Mesendoderm (in vitro differentiated cells): ENCODE results near the gene IRF5.

Source experiments
- DNase-seq: peaks from one replicate; pipeline ENCODE4 v3.0.0; 2013
- H2AK5ac ChIP-seq: 2 replicates; pipeline ENCODE4 v1.6.1; 2013; ENCODE audit warnings: low read length, inconsistent platforms
- H2BK120ac ChIP-seq: 2 replicates; pipeline ENCODE4 v1.6.1; 2013; ENCODE audit warnings: low read depth, mild to moderate bottlenecking, low read length, moderate library complexity, mixed read lengths
- H2BK15ac ChIP-seq: replicated peaks from 2 replicates; pipeline ENCODE4 v1.6.1; 2013; ENCODE audit warnings: low read depth, mild to moderate bottlenecking, moderate library complexity
- H2BK5ac ChIP-seq: 2 replicates; pipeline ENCODE4 v1.6.1; 2013; ENCODE audit warnings: low read length, inconsistent platforms
- H3K18ac ChIP-seq: 2 replicates; pipeline ENCODE4 v1.6.1; 2013; ENCODE audit warnings: mild to moderate bottlenecking, low read length, mixed read lengths
- H3K23ac ChIP-seq: one replicate; pipeline ENCODE4 v1.6.1; 2013; ENCODE audit warnings: low read length
- H3K27ac ChIP-seq: 2 replicates; pipeline ENCODE4 v1.5.1; 2013; ENCODE audit warnings: low read depth, mild to moderate bottlenecking, inconsistent platforms, low read length, moderate library complexity
- H3K27me3 ChIP-seq: 2 replicates; pipeline ENCODE4 v1.6.1; 2013; ENCODE audit warnings: low read length, control low read depth, mild to moderate bottlenecking, inconsistent platforms; ENCODE audit not compliant: insufficient read depth, poor library complexity
- H3K36me3 ChIP-seq: 2 replicates; pipeline ENCODE4 v1.6.1; 2013; ENCODE audit warnings: low read length, inconsistent platforms; ENCODE audit not compliant: control insufficient read depth, insufficient read depth
- H3K4ac ChIP-seq: one replicate; pipeline ENCODE4 v1.6.1; 2013; ENCODE audit warnings: low read depth, mild to moderate bottlenecking, low read length, moderate library complexity
- H3K4me1 ChIP-seq: 2 replicates; pipeline ENCODE4 v1.6.1; 2013; ENCODE audit warnings: low read depth, low read length, inconsistent platforms; ENCODE audit not compliant: control insufficient read depth
- H3K4me2 ChIP-seq: 2 replicates; pipeline ENCODE4 v1.6.1; 2013; ENCODE audit warnings: low read length
- H3K4me3 ChIP-seq: 2 replicates; pipeline ENCODE4 v1.5.1; 2013; ENCODE audit warnings: mild to moderate bottlenecking, low read length
- H3K56ac ChIP-seq: one replicate; pipeline ENCODE4 v1.6.1; 2013; ENCODE audit warnings: low read length
- H3K79me1 ChIP-seq: 2 replicates; pipeline ENCODE4 v1.6.1; 2013; ENCODE audit warnings: low read length, inconsistent platforms
- H3K79me2 ChIP-seq: 2 replicates; pipeline ENCODE4 v1.6.1; 2013; ENCODE audit warnings: mild to moderate bottlenecking, low read length; ENCODE audit not compliant: control insufficient read depth, insufficient read depth
- H3K9ac ChIP-seq: 2 replicates; pipeline ENCODE4 v1.6.1; 2013; ENCODE audit warnings: low read length, inconsistent platforms
- H4K5ac ChIP-seq: one replicate; pipeline ENCODE4 v1.6.1; 2013; ENCODE audit warnings: low read length
- H4K8ac ChIP-seq: one replicate; pipeline ENCODE4 v1.6.1; 2013; ENCODE audit warnings: low read depth, mild to moderate bottlenecking, control low read depth, low read length, moderate library complexity
- WGBS: extraction: QIAGEN DNeasy Blood & Tissue Kit; methylation state at CpG from one replicate; pipeline ENCODE4 v1.1.7; 2013; ENCODE audit warnings: low lambda C conversion rate, missing lambda C conversion rate; ENCODE audit not compliant: insufficient coverage; ENCODE audit errors: extremely low coverage; 5-methylcytosine and 5-hydroxymethylcytosine counted together

The IRF5 gene

DNA sequence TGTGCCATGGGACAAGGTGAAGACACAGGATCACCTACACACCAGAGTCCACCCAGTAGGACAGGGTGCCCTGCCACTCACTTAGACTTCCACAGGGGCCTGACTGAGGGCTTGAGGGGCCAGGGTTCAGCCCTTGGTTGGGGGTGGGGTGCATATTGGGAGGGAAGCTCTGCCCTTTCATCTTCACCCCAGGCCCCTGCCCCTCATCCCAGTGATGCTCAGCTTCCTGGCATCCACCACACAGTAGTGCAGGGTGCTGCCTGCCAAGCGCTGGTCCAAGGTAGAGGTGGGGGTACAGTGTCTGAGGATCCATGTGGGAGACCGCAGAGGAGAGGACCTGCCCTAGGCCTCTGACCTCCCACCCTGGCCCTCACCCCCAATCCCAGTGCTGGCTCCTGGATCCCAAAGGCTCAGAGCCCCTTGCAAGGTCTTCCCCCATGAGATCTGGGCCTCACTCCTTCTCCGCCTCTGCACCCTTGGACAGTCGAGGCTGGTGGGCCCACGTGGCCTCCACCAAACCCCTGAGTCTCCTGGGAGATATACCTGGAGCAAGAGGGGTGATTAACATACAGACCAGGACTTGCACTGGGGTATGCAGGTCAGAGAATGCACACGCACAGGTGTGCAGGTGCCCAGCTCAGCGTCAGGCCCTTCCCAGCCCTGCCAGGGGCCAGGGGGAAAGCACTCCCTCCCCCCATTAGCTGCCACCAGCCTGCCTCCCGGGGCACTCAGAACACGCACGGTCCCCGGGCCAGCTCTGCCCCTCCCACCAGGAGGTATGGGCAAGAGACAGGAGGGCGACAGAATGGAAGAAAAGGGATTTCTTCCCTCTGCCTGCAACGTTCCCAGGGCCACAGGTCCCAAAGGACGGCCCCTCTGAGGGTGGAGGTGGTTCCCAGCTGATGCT, 8.6 kb upstream of the IRF5 start:
- Histone ChIP-seq H3K36me3 (no peaks in the 10 kb centered on the region), H3K4ac (no peak overlapping the region), H3K27ac (no peak overlapping the region), H3K79me1 (no peaks in the 10 kb centered on the region), H3K4me1 (no peaks in the 10 kb centered on the region), H3K27me3 (no peaks in the 10 kb centered on the region), H3K23ac (no peak overlapping the region), H3K4me3 (no peak overlapping the region), H2BK15ac (no peak overlapping the region), H2BK120ac (no peak overlapping the region), H3K9ac (no peak overlapping the region), H3K18ac (no peak overlapping the region), H3K4me2 (no peak overlapping the region), H2BK5ac (no peak overlapping the region), H3K79me2 (no peaks in the 10 kb centered on the region), H4K8ac (no peak overlapping the region), H4K5ac (no peak overlapping the region), H2AK5ac (no peak overlapping the region), H3K56ac (no peak overlapping the region)
- no peak for DNase-seq
- WGBS, result no CpG with 5 or more reads among the region's 14 CpGs

- no peak for DNase-seq
- H2AK5ac ChIP-seq, result no peak overlapping the region
- no peak overlapping the region for H2BK120ac ChIP-seq
- no peak overlapping the region for H3K9ac ChIP-seq
- no CpG with 5 or more reads among the region's 18 CpGs for WGBS
- H3K4me2 ChIP-seq, result no peak overlapping the region
- no peaks in the 10 kb centered on the region for H3K79me2 ChIP-seq
- no peak overlapping the region for H4K5ac ChIP-seq
- no peak overlapping the region for H3K56ac ChIP-seq
- no peak overlapping the region for H3K27ac ChIP-seq
- no peaks in the 10 kb centered on the region for H3K36me3 ChIP-seq
- no peak overlapping the region for H3K4me3 ChIP-seq
- no peaks in the 10 kb centered on the region for H3K4me1 ChIP-seq
- H4K8ac ChIP-seq, result no peak overlapping the region
- no peak overlapping the region for H2BK15ac ChIP-seq
- no peak overlapping the region for H3K4ac ChIP-seq
- no peak overlapping the region for H2BK5ac ChIP-seq
- no peaks in the 10 kb centered on the region for H3K79me1 ChIP-seq
- H3K18ac ChIP-seq, result no peak overlapping the region
- no peak overlapping the region for H3K23ac ChIP-seq
- H3K27me3 ChIP-seq, result no peaks in the 10 kb centered on the region
Observed at GRCh38 chr7:128931190-128931798, 6.4 kb upstream of the IRF5 start.

GRCh38 chr7:128931965-128932861, 5.5 kb upstream of the IRF5 start:
- no CpG with 5 or more reads among the region's 19 CpGs for WGBS
- Histone ChIP-seq H2BK120ac (no peak overlapping the region), H3K23ac (no peak overlapping the region), H4K8ac (no peak overlapping the region), H2BK15ac (no peak overlapping the region), H3K56ac (no peak overlapping the region), H3K36me3 (no peaks in the 10 kb centered on the region), H3K9ac (no peak overlapping the region), H3K18ac (no peak overlapping the region), H3K4me2 (no peak overlapping the region), H4K5ac (no peak overlapping the region), H2BK5ac (no peak overlapping the region), H3K79me2 (no peaks in the 10 kb centered on the region), H3K4ac (no peak overlapping the region), H3K4me3 (no peak overlapping the region), H3K79me1 (no peaks in the 10 kb centered on the region), H3K4me1 (no peaks in the 10 kb centered on the region), H3K27ac (no peak overlapping the region), H3K27me3 (peaks cover 6% of the 10 kb centered on the region), H2AK5ac (no peak overlapping the region)
- no peak for DNase-seq

DNA sequence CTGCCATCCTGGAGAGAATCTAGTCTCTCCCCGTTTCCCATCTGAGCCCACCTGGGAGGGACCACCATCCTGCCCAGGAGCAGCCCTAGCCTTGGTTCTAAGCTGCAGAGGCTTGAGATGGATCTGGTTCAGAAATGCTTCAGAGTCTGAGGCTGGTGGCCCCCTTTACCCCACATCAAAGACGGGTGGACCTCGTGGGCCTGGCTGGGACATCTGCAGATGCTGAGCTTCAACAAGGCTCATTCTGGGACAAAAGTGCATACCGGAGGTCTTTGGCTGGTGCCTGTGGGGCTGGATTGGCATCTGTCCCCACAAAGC, 4.9 kb upstream of the IRF5 start:
- WGBS, result no CpG with 5 or more reads among the region's 4 CpGs
- H2BK120ac ChIP-seq, result no peak overlapping the region
- no peak overlapping the region for H3K9ac ChIP-seq
- no peak overlapping the region for H3K4ac ChIP-seq
- H3K27me3 ChIP-seq, result peaks cover 10% of the 10 kb centered on the region
- H3K23ac ChIP-seq, result no peak overlapping the region
- DNase-seq, result no peak
- H4K8ac ChIP-seq, result no peak overlapping the region
- no peaks in the 10 kb centered on the region for H3K79me2 ChIP-seq
- H3K79me1 ChIP-seq, result no peaks in the 10 kb centered on the region
- no peak overlapping the region for H3K4me2 ChIP-seq
- no peak overlapping the region for H4K5ac ChIP-seq
- no peak overlapping the region for H2BK5ac ChIP-seq
- H3K4me1 ChIP-seq, result no peaks in the 10 kb centered on the region
- no peak overlapping the region for H3K18ac ChIP-seq
- H3K56ac ChIP-seq, result no peak overlapping the region
- H2BK15ac ChIP-seq, result no peak overlapping the region
- H3K36me3 ChIP-seq, result no peaks in the 10 kb centered on the region
- no peak overlapping the region for H3K27ac ChIP-seq
- H2AK5ac ChIP-seq, result no peak overlapping the region
- no peak overlapping the region for H3K4me3 ChIP-seq

DNA sequence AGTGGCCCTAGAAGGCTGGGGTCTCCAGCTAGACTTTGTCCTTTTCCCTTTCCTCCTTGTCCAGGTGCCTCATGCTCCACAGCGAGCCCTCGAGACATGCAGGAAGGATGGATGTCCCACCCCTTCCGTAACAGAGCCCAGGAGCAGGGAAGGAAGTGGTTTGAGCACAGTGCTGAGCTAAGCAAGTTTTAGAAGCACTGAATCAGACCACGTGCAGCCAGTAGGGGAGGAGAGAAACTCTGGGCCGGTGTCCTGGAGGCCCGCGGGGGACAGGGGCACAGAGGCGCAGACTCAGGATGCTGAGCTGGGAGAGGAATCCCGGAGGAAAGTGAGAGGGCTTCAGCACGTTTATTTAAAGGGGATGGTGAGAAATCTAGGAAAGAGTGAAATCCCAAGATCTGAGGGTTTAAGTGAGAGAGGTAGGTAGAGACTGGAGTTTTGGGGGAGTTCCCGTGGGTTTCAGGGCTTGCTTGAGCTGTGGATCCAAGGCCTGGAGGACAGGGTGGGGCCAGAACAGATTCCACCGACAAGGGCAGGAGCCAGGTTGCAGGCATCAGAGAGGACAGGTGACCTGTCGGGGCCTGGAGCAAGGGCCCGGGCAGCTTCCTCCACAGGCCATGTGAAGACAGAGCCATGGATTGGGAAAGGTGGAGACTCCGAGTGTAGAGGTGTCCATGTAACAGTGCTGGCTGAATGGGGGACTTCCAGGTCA, 4.4 kb upstream of the IRF5 start:
- no peak overlapping the region for H2AK5ac ChIP-seq
- WGBS, result no CpG with 5 or more reads among the region's 15 CpGs
- H3K4me2 ChIP-seq, result no peak overlapping the region
- no peak overlapping the region for H4K5ac ChIP-seq
- no peak overlapping the region for H3K23ac ChIP-seq
- no peak overlapping the region for H4K8ac ChIP-seq
- no peak overlapping the region for H2BK5ac ChIP-seq
- no peaks in the 10 kb centered on the region for H3K79me2 ChIP-seq
- H3K79me1 ChIP-seq, result no peaks in the 10 kb centered on the region
- H3K9ac ChIP-seq, result no peak overlapping the region
- H3K4me3 ChIP-seq, result no peak overlapping the region
- H3K56ac ChIP-seq, result no peak overlapping the region
- H2BK120ac ChIP-seq, result no peak overlapping the region
- H3K18ac ChIP-seq, result no peak overlapping the region
- H3K27ac ChIP-seq, result no peak overlapping the region
- peaks cover 12% of the 10 kb centered on the region for H3K27me3 ChIP-seq
- H3K4ac ChIP-seq, result no peak overlapping the region
- no peaks in the 10 kb centered on the region for H3K4me1 ChIP-seq
- no peak for DNase-seq
- H3K36me3 ChIP-seq, result no peaks in the 10 kb centered on the region
- H2BK15ac ChIP-seq, result no peak overlapping the region
